ENCODE data around the gene GSE1.

GRCh38 chr16:85598141-85598540 lies 15.0 kb upstream of the GSE1 start:
- TF ChIP-seq CTCF (IDR thresholded peaks at IDR 0.05) (no peak), POLR2AphosphoS5 (IDR thresholded peaks at IDR 0.05) (no peak), POLR2A (IDR thresholded peaks at IDR 0.05) (no peak)
